Measurements from ENCODE around the gene ROR2. TPM values are rescaled to one million over a fixed set of nuclear protein-coding genes. Genes with fewer than 3 reads are reported as not detected.

The ROR2 gene
- total and polyA plus RNA-seq, 3 experiments from 2014 or later: 2.0 TPM; not detected in 2

DNA sequence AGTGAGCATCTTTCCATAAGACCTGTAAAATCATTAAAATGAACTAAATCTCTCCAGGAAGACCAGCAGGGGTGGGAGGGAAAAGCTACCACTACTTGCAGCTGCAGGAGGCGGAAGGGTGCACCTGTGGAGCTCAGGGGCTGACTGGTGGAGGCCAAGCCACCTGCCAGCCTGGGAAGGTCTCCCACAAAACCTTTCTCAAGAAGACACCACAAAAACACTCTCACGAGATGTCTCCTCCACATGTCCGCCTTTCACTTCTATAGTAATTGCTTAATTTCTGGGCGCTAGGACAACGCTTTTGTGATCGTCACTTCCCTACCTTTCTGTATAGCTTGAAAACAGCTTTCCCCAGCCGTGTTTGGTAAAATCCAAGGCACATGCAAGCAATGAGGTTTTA, 114.4 kb downstream of the ROR2 start:
- H3K9me3 Mint-ChIP-seq: no peaks in the 10 kb centered on the region
- ChIA-PET CTCF (no interaction called here), POLR2A (no interaction called here)
- no peaks in the 10 kb centered on the region for H3K36me3 Mint-ChIP-seq
- H3K4me1 ChIP-seq (ENCODE audit: insufficient read depth, low read length): no peaks in the 10 kb centered on the region
- H3K4me3 Mint-ChIP-seq: no peak overlapping the region
- H3K4me3 ChIP-seq (ENCODE audit: low read length): no peak overlapping the region
- peaks cover 0 to 9% (median 2%) of the 10 kb centered on the region in 3 donors for H3K4me1 Mint-ChIP-seq
- H3K27ac ChIP-seq (ENCODE audit: low read depth, low read length): no peak overlapping the region
- H3K27me3 Mint-ChIP-seq: peaks cover 7 to 34% of the 10 kb centered on the region in 2 donors
- DNase-seq: no peak
- no peaks in the 10 kb centered on the region for H3K36me3 ChIP-seq (ENCODE audit: insufficient read depth, low read length)
- no peaks in the 10 kb centered on the region for H3K9me3 ChIP-seq (ENCODE audit: low read length)
- H3K27me3 ChIP-seq (ENCODE audit: insufficient read depth, low read length, poor library complexity, severe bottlenecking): no peaks in the 10 kb centered on the region
- H3K27ac Mint-ChIP-seq: no peak overlapping the region

- POLR2A ChIA-PET: no interaction called here
- no peak for DNase-seq
- H3K27me3 ChIP-seq (ENCODE audit: insufficient read depth, low read length, poor library complexity, severe bottlenecking): no peaks in the 10 kb centered on the region
- H3K4me3 ChIP-seq (ENCODE audit: low read length): no peak overlapping the region
- no peaks in the 10 kb centered on the region for H3K4me1 ChIP-seq (ENCODE audit: insufficient read depth, low read length)
- Mint-ChIP-seq H3K27ac (no peak overlapping the region), H3K4me1 (peaks cover 0 to 8% (median 1%) of the 10 kb centered on the region in 3 donors), H3K9me3 (no peaks in the 10 kb centered on the region), H3K4me3 (no peak overlapping the region), H3K36me3 (no peaks in the 10 kb centered on the region), H3K27me3 (peaks cover 4 to 30% of the 10 kb centered on the region in 2 donors)
- H3K36me3 ChIP-seq (ENCODE audit: insufficient read depth, low read length): no peaks in the 10 kb centered on the region
- CTCF ChIA-PET: no interaction called here
- H3K27ac ChIP-seq (ENCODE audit: low read depth, low read length): no peak overlapping the region
- no peaks in the 10 kb centered on the region for H3K9me3 ChIP-seq (ENCODE audit: low read length)
These were observed 114.8 kb downstream of the ROR2 start for GRCh38 chr9:91835216-91835615.

DNA sequence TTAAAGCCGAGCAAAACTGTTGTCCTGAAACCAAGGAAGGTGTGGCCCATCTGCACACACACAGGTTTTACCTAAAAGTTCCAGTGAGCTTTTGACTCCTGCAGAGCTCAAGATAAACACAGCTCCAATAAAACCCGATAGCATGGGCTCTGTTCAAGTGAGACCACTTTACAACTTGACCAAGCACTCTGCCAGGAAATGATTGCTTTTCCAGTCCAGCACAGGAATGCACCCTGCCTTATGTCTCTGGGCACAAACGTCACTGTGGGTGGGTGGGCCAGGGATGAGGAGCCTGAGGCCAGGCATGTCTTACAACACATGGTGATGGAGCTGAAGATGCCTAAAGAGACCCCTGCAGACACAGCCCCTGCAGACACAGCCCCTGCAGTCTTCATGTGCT, 115.3 kb downstream of the ROR2 start:
- H3K9me3 Mint-ChIP-seq: no peaks in the 10 kb centered on the region
- H3K27ac Mint-ChIP-seq: no peak overlapping the region
- H3K4me3 ChIP-seq (ENCODE audit: low read length): no peak overlapping the region
- ChIA-PET POLR2A (no interaction called here), CTCF (no interaction called here)
- H3K36me3 ChIP-seq (ENCODE audit: insufficient read depth, low read length): no peaks in the 10 kb centered on the region
- no peak overlapping the region for H3K27ac ChIP-seq (ENCODE audit: low read depth, low read length)
- no peaks in the 10 kb centered on the region for H3K9me3 ChIP-seq (ENCODE audit: low read length)
- peaks cover 0 to 4% (median 0%) of the 10 kb centered on the region in 3 donors for H3K4me1 Mint-ChIP-seq
- H3K4me3 Mint-ChIP-seq: no peak overlapping the region
- no peaks in the 10 kb centered on the region for H3K27me3 ChIP-seq (ENCODE audit: insufficient read depth, low read length, poor library complexity, severe bottlenecking)
- no peaks in the 10 kb centered on the region for H3K4me1 ChIP-seq (ENCODE audit: insufficient read depth, low read length)
- no peaks in the 10 kb centered on the region for H3K36me3 Mint-ChIP-seq
- peaks cover 4 to 27% of the 10 kb centered on the region in 2 donors for H3K27me3 Mint-ChIP-seq
- DNase-seq: no peak

DNA sequence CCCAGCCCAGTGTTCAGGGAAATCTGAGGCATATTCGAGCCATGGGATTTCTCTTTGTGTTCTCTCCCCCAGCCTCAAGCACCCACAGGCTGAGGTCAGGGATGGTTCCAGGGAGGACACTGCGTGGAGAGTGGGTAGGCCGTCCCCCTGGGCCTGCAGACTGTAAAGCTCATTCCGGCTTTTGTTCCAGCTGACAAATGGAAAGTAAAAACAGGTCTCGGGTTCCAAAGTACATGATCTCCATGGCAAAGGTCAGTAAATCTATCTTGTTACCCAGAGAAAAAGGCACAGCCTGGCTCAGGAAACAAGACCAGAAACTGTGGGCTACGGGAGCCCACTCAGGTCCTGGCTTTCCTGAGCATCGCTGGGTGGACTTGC, 116.2 kb downstream of the ROR2 start:
- no peak overlapping the region for H3K4me3 Mint-ChIP-seq
- DNase-seq: no peak
- H3K9me3 Mint-ChIP-seq: no peaks in the 10 kb centered on the region
- ChIA-PET CTCF (no interaction called here), POLR2A (no interaction called here)
- H3K4me1 Mint-ChIP-seq: no peaks in the 10 kb centered on the region
- H3K27ac ChIP-seq (ENCODE audit: low read depth, low read length): no peak overlapping the region
- H3K4me3 ChIP-seq (ENCODE audit: low read length): no peak overlapping the region
- H3K36me3 ChIP-seq (ENCODE audit: insufficient read depth, low read length): no peaks in the 10 kb centered on the region
- no peak overlapping the region for H3K27ac Mint-ChIP-seq
- H3K4me1 ChIP-seq (ENCODE audit: insufficient read depth, low read length): no peaks in the 10 kb centered on the region
- peaks cover 4 to 21% of the 10 kb centered on the region in 2 donors for H3K27me3 Mint-ChIP-seq
- no peaks in the 10 kb centered on the region for H3K27me3 ChIP-seq (ENCODE audit: insufficient read depth, low read length, poor library complexity, severe bottlenecking)
- no peaks in the 10 kb centered on the region for H3K36me3 Mint-ChIP-seq
- no peaks in the 10 kb centered on the region for H3K9me3 ChIP-seq (ENCODE audit: low read length)

DNA sequence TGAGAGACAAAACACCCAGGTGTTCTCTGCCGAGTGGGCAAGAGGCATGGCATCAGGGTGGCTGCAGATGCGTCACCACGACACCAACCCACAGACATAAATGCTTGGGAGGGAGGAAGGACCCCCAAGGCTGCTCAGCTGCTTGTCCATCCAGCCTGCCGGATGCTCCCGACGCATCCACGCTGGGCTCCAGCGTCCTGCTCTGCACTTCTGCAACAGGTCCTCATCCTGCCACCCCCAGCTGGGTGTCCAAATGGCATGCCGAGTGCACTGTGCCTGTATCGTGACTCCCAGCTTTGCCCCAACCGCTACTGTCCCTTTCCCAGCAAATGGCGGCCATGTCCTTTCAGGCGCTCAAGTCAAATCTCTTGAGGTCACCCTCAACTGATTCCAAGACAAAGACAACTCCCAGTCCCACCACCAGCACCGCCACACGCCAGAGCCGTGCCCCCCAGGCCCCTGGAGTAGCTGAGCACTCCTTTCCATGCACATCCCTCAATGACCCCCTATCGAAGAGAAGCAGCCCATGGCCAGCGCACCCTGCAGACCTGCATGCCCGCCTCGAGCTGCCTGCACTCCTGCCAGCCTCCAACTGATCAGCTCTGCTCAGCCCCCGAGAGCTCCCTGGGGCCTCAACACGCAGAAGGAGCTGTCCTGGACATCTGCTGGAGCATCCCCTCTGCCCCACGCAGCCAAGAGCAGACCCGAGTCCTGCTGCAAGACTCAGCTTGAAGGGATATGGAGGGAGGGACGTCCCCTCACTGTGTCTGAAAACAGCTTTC, 116.7 kb downstream of the ROR2 start:
- Histone ChIP-seq H3K27me3 (ENCODE audit: insufficient read depth, low read length, poor library complexity, severe bottlenecking) (no peaks in the 10 kb centered on the region), H3K36me3 (ENCODE audit: insufficient read depth, low read length) (no peaks in the 10 kb centered on the region), H3K4me1 (ENCODE audit: insufficient read depth, low read length) (no peaks in the 10 kb centered on the region), H3K9me3 (ENCODE audit: low read length) (no peaks in the 10 kb centered on the region), H3K27ac (ENCODE audit: low read depth, low read length) (no peak overlapping the region), H3K4me3 (ENCODE audit: low read length) (no peak overlapping the region)
- H3K36me3 Mint-ChIP-seq: no peaks in the 10 kb centered on the region
- no peak for DNase-seq
- POLR2A ChIA-PET: no interaction called here
- H3K27me3 Mint-ChIP-seq: peaks cover 4 to 15% of the 10 kb centered on the region in 2 donors
- CTCF ChIA-PET: no interaction called here
- no peaks in the 10 kb centered on the region for H3K4me1 Mint-ChIP-seq
- no peak overlapping the region for H3K27ac Mint-ChIP-seq
- no peaks in the 10 kb centered on the region for H3K9me3 Mint-ChIP-seq
- no peak overlapping the region for H3K4me3 Mint-ChIP-seq

DNA sequence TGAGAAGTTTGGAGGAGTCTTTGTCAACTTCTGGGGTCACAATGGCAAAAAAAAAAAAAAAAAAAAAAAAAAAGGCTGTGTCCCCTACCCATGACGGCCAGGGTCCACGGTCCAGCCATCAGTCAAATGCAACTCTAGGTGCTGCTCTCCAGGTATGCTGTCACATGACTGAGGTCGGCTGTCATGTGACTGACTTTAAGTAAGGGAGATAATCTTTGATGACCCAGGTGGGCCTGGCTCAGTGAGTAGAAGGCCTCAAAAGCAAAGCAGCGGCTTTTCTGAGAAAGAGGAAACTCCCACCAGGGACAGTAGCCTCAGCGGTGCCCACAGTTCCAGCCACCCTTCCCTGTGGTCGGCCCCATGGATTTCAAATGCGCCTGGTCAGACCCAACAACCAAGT, 117.7 kb downstream of the ROR2 start:
- ChIA-PET POLR2A (no interaction called here), CTCF (no interaction called here)
- peaks cover 4 to 12% of the 10 kb centered on the region in 2 donors for H3K27me3 Mint-ChIP-seq
- Histone ChIP-seq H3K4me1 (ENCODE audit: insufficient read depth, low read length) (no peaks in the 10 kb centered on the region), H3K36me3 (ENCODE audit: insufficient read depth, low read length) (no peaks in the 10 kb centered on the region), H3K27me3 (ENCODE audit: insufficient read depth, low read length, poor library complexity, severe bottlenecking) (no peaks in the 10 kb centered on the region), H3K9me3 (ENCODE audit: low read length) (no peaks in the 10 kb centered on the region), H3K4me3 (ENCODE audit: low read length) (no peak overlapping the region), H3K27ac (ENCODE audit: low read depth, low read length) (no peak overlapping the region)
- no peak overlapping the region for H3K27ac Mint-ChIP-seq
- H3K9me3 Mint-ChIP-seq: no peaks in the 10 kb centered on the region
- H3K36me3 Mint-ChIP-seq: no peaks in the 10 kb centered on the region
- no peaks in the 10 kb centered on the region for H3K4me1 Mint-ChIP-seq
- H3K4me3 Mint-ChIP-seq: no peak overlapping the region
- DNase-seq: no peak

DNA sequence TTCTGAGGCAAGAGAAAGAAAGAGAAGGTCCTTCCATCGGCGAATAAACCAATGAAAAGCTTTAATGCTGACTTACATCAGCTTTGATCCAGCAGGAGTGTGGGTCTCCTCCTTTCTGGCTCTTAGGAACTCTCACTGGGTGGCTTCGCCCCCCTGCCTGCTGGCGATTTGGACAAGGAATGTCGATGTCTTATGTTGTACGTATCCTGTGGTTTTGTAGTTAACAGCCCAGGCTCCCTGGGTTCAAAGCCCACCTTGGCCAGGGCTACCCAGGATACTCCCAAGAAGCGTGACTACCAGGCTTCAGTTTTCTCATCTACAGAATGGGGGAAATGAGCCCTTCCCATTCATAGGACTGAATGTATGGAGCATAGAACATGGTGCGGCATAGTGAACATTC, 124.2 kb downstream of the ROR2 start:
- Histone ChIP-seq H3K4me3 (ENCODE audit: low read length) (no peak overlapping the region), H3K4me1 (ENCODE audit: insufficient read depth, low read length) (no peaks in the 10 kb centered on the region), H3K27me3 (ENCODE audit: insufficient read depth, low read length, poor library complexity, severe bottlenecking) (no peaks in the 10 kb centered on the region), H3K36me3 (ENCODE audit: insufficient read depth, low read length) (no peaks in the 10 kb centered on the region), H3K9me3 (ENCODE audit: low read length) (no peaks in the 10 kb centered on the region), H3K27ac (ENCODE audit: low read depth, low read length) (no peak overlapping the region)
- ChIA-PET CTCF (no interaction called here), POLR2A (no interaction called here)
- H3K4me1 Mint-ChIP-seq: no peaks in the 10 kb centered on the region
- no peak overlapping the region for H3K4me3 Mint-ChIP-seq
- no peaks in the 10 kb centered on the region for H3K9me3 Mint-ChIP-seq
- DNase-seq: no peak
- H3K27me3 Mint-ChIP-seq: peaks cover 8 to 9% of the 10 kb centered on the region in 2 donors
- peaks cover 0 to 5% (median 0%) of the 10 kb centered on the region in 3 donors for H3K36me3 Mint-ChIP-seq
- no peak overlapping the region for H3K27ac Mint-ChIP-seq

DNA sequence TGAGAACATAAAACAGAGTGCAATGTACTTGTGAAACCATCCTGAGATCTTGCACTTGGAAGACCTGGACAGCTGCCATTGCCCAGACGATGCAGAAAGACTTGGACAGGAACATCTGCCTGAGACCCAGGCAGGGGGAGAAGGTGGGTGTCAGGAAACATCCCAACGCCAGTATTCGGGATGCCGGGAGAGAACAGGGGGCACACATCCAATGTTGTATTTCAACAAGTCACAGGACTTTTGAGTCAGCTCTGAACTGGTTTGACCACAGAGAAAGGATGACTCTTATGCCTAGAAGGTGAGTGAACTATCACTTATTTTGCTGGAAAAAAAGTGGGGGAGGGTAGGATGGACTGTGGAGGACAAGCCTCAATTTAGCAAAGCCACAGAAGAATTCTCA, 124.6 kb downstream of the ROR2 start:
- no peaks in the 10 kb centered on the region for H3K27me3 ChIP-seq (ENCODE audit: insufficient read depth, low read length, poor library complexity, severe bottlenecking)
- peaks cover 8 to 9% of the 10 kb centered on the region in 2 donors for H3K27me3 Mint-ChIP-seq
- ChIA-PET CTCF (no interaction called here), POLR2A (no interaction called here)
- no peaks in the 10 kb centered on the region for H3K4me1 Mint-ChIP-seq
- peaks cover 0 to 5% (median 0%) of the 10 kb centered on the region in 3 donors for H3K36me3 Mint-ChIP-seq
- H3K9me3 ChIP-seq (ENCODE audit: low read length): no peaks in the 10 kb centered on the region
- no peak for DNase-seq
- H3K27ac Mint-ChIP-seq: no peak overlapping the region
- H3K27ac ChIP-seq (ENCODE audit: low read depth, low read length): no peak overlapping the region
- H3K9me3 Mint-ChIP-seq: no peaks in the 10 kb centered on the region
- no peak overlapping the region for H3K4me3 Mint-ChIP-seq
- no peak overlapping the region for H3K4me3 ChIP-seq (ENCODE audit: low read length)
- H3K4me1 ChIP-seq (ENCODE audit: insufficient read depth, low read length): no peaks in the 10 kb centered on the region
- no peaks in the 10 kb centered on the region for H3K36me3 ChIP-seq (ENCODE audit: insufficient read depth, low read length)

Measured in CD8-positive, alpha-beta memory T cell (primary cell).